ENCODE results near the gene ZSWIM3.

- TF ChIP-seq CTCF (IDR thresholded peaks at IDR 0.05 in 4 of 5, conservative IDR thresholded peaks at IDR 0.05 in 1 of 5) (no peak), POLR2A (IDR thresholded peaks at IDR 0.05) (no peak)
These were observed 24.8 kb upstream of the ZSWIM3 start for GRCh38 chr20:45832619-45833018.

All from gastrocnemius medialis (tissue), 4 donors.